COR-L47 (cell line): ENCODE data around the gene KIAA2012.
"Not testable (repeated sequence)": the region's sequence is repeated elsewhere in the genome, so short reads cannot be mapped to it uniquely, and the experiment has no call there.

Experiments
- DNase-seq: peaks from one replicate; lab custom pipeline; 2025; lab: John Stamatoyannopoulos, UW

Gene KIAA2012

DNA sequence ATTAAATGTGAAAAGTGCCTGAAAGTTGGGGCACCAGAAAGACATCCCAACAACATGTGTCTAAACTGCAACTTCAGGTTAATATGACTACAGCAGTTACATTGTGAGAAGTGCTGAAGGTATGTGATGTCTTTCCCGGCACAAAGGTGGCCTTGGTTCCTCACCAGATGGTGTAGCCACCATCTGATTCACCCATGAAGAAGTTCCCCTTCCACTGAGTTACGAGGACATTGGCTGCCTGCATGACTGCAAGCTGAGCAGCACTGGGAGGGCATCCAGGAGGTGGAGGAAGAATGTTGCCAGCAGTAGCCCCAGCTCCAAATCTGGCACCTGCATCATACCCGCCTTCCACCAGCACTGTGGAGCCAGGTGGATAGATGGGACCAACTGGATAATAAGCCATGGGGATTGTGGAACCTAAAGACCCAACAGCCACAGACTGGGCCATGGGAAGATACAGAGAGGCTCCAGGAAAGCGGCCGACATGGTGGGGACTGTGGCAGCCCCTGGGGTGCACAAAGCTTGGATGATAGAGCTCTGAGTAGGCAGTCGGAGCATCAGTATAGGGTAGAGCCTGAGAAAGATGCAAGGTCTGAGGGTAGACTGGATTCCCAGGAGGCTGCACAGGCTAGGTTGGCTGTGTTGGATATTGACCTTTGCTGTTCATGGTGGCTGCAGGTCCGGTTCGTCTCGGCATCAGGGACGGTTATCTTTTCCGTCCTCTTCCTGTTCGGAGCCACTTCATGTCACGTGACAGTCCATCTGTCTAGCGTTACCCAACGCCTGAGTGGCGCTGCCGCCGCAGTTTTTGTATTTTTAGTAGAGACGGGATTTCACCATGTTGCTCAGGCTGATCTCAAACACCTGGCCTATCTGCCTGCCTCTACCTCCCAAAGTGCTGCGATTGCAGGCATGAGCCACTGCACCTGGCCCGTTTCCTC is 128.4 kb downstream of the KIAA2012 start:
- no peak for DNase-seq

DNA sequence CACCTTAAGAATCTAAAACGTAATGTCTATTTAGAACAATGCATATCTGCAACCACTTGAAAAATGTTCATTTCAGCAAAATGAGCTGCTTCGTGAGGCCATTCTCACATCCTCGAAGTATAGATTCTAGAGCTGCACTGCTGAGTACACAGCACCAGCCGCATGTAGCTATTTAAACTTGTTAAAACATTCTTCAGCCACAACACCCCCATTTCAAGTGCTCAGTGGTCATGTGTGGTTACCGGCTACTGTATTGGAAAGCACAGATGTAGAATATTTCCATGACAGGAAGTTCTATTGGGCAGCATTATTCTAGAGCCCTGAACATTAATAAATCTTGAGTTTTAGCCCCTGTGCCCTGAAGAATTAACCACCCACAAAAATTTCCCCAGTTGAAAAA is 130.3 kb downstream of the KIAA2012 start:
- no peak for DNase-seq

DNA sequence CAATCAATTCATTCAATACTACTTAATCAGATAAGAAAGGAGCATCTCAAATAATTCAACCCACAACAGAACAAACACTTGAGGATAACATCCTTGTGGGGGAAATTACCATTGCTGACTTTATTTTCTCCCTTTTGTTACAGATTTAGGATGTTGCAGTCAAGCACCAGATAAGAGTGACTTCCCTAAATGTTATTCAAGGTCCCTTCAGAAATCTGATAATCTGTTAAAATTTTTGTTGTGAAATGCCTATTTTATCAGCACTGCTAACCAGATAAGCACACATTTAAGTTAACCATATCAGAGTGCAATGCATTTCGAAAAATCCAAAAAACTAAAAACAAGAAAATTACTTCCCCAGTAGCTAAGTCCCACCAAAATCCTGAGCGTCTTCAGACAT is 131.8 kb downstream of the KIAA2012 start:
- no peak for DNase-seq

DNA sequence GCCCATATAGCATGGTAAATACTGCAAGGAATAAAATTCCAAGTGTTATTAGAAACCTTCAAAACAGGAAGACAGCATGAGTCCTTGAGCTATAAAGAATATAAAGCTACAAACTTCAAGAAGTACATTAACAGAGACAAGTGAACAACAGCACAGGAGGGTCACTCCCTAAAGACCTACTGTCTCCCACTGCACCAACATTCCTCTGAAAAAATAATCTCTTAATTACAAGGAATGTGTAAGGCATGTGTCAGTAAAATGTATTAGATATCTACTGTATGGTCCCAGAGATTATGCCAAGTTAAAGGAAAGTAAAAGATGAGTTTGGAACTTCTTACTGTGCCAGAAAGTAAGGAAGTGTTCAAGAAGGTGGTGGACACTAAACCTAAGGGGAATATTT is 135.5 kb downstream of the KIAA2012 start:
- no peak for DNase-seq

DNA sequence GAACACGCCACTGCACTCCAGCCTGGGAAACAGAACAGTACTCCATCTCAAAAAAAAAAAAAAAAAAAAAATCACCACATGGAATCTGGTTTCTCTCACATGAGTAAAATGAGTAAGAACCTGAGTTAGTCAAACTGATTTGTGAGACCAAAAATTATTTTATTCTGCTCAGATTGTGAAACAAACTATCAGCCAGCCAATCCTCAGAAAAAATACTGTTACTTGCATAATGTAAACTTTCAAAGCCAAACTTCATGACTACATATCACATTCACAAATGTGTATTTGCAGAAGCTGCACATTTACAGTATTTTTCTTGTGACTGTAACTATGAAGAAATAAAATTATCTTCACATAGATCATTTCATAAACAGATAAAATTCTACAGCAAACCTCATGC is 142.1 kb downstream of the KIAA2012 start:
- no peak for DNase-seq

DNA sequence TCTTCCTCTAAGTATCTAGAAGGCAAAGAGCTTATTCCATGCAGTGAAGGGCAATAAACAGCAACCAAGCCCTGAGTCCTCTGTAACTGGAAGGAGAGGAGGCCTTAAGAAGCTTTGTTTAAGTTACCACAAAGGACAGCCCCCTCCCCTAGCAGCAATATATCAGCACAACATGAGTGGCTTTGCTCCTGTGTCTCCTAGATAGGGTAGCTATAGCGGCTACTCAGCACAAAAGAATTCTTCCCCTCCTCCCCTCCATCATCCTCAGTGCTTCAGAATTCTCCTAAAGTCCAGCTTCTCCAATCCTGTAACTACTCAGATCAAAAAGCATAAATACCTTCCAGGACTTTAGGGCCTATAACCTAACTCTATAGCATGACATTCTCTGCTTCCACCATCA is 148.8 kb downstream of the KIAA2012 start:
- no peak for DNase-seq

DNA sequence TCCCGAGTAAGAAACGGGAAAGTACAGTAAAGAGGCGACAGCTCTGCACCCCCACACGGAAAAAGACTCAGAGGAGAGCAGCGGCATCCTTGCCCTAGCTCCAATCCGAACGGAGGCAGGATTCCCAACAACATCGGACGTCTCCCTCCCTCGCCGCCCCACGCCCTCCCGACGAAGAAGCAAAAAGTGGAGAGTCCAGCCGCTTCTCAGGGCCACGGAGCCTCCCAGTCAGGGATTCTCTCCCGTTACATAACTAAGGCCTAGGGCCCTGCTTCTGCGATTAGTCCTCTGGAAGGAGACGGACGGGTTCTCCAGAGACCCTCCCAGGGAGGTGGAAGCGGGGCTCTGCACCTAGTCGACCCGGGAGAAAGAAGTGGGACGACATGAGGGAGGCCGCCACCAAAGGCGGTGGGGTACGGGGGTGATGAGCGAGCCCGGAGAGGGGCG is 164.8 kb downstream of the KIAA2012 start:
- DNase-seq: no peak

DNA sequence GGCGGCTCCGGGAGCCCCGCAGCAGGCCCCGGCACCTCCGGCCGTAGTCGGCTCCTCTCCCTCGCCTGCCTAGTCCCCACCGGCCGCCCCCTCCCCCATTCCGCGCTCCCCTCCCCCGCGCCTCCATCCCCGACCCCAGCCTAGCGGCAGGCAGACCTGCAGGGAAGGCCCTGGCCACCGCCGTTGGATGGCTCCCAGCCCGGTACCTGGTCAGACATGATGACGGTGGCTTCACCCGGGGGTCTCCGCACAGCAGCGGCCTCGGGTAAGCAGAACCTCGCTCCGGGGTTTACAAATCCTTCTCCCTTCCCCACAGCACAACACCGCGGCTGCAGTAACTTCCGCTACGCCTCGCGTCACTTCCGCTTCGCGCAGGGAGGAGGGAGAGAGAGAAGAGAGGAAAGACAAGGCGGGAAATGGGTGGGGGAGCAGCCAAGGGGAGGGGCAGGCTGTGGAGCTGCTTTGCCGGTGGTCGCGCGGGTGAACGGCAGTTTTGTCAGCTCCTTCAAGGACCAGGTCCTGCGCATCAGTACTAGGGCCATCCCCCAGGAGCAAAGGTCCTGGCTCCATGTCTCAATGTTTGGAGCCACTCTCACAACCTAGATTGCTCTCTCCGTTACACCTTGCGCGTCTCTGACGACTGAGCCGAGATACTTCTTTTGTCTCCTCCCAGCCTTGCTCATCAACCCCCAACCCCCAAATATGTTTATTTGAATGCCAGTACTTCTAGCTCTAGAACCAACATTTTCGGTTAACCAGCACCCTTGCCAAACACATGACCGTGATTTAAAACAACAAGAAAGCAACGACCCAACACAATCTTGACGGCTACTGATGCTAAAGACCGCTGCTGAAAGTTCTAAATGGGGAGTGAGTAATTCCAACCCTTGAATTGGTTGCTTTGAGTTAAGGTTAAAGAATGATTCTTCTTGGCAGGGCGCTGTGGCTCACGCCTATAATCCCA is 165.5 kb downstream of the KIAA2012 start, which contains the start of gene SUMO1:
TSS of gene SUMO1 (minus strand) at position 364 of the 964 bp plus-strand sequence. CDS start at position 218, 146 bp downstream.
- DNase-seq: peak; percentile 84

DNA sequence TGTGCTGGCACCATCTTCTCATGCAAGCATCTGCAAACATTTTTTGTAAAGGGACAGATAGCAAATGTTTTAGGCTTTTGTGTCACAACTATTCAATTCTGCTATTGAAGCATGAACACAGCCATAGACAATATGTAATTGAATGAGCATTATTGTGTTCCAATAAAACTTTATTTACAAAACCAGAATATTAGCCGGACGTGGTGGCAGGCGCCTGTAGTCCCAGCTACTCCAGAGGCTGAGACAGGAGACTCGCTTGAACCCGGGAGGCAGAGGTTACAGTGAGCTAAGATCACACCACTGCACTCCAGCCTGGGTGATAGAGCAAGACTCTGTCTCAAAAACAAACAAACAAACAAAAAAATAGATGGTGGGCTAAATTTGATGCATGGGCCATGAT is 174.7 kb downstream of the KIAA2012 start:
- not testable (repeated sequence) for DNase-seq

DNA sequence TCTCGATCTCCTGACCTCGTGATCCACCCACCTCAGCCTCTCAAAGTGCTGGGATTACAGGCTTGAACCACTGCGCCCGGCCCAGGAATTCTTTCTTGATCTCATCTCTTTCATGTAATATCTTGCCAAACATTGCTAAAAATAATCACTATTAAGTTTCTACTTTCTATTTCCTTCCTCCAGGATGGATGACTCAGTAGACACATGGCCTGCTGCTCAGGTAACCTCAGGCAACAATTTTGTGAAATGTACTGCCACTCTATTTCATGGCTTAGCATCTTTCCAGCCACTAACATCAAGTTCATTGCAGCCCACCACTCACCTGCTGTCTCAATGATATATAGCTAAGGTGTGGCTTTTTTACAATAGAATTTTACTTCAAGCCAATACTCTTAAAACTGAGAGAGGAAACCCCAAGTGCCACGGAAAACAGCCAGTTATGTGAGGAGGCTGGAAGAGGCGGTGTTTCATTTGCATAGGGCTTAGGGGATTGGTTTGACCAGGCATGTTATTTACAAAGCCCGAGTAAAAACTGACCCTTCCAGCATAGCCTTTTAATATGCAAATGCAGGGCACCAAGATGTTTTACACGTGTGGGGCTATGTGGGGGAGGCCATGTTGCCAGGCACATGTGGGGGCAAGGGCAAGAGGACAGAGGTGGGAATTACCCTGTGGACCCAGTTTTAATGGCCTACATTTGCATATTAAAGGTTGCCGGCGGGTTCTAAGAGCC is 176.6 kb downstream of the KIAA2012 start:
- DNase-seq: no peak

DNA sequence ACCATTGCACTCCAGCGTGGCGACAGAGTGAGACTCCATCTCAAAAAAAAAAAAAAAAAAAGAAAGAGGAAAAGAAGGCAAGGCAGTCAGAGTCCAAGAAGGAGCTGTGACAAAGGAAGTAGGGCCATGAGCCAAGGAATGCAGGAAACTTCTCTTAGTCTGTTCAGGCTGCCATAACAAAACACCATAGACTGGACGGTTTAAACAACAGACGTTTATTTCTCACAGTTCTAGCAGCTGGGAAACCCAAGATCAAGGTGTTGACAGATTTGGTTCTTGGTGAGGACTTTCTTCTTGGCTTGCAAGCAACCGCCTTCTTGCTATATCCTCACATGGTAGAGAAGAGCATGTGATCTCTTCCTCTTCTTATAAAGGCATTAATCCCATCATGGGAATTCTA is 178.4 kb downstream of the KIAA2012 start:
- no peak for DNase-seq
